ENCODE data around the gene KLHL29. TPM values are rescaled to one million over a fixed set of nuclear protein-coding genes. Genes with fewer than 3 reads are reported as not detected.
A peak's percentile ranks its signal among the peaks of the same experiment; 100 is the strongest.

Gene KLHL29
- total and polyA plus RNA-seq, 2 of the 13 experiments (the other 11 are each of a cell fraction or from before 2014, with no cell fraction given): 0.01 TPM; not detected in 1

DNA sequence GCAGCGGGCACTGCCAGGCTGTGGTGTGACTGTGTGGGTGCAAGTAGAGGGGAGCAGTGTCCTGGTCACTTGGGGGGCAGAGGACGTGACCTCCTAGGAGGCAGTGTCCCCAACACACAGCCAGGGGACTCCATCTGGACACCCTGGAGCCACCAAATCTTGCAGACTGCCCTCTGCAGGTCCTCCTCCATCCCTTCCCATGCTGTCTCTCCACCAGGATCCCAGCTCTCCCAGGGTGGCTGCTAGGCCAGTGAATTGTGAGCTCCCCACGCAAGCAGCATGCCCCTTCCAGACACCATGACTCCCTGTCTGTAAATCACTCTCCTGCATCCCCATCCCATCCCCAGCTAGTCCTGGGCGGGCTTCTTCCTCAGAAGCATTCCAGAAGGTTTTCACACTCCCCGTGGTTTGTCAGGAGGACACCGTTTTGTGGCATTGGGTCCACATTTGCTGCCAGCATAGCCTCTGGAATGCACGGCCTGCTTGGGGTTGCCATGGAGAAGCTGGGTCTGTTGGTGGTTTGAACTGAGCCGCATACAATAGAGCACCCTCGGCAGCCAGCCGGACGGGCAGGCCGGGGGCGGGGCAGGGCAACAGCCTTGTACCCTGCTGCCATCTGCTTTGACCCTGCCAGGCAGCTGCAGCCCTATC is 210.7 kb downstream of the KLHL29 start:
- DNase-seq (ENCODE audit: low spot score): peak; percentile 45
- no peak for FAIRE-seq

GRCh38 chr2:23596316-23596885 is 211.4 kb downstream of the KLHL29 start:
- Histone ChIP-seq H2AFZ (ENCODE audit: low read length) (no peak overlapping the region), H3K36me3 (replicated peaks in 1 of 2; ENCODE audit: control insufficient read depth in 1 of 2, insufficient read depth in 2 of 2, low read length in 2 of 2) (no peaks in the 10 kb centered on the region), H3K27ac (ENCODE audit: extremely low read length, insufficient read depth, low read length) (no peak overlapping the region), H3K4me3 (replicated peaks in 1 of 3; ENCODE audit: insufficient read depth in 1 of 3, low read depth in 2 of 3, low read length in 3 of 3) (no peak overlapping the region), H3K9me3 (ENCODE audit: low read length) (no peaks in the 10 kb centered on the region), H3K27me3 (ENCODE audit: control insufficient read depth in 1 of 2, insufficient read depth in 2 of 2, low read length in 2 of 2) (peaks cover 6 to 66% of the 10 kb centered on the region in 2 experiments; a peak in 4 of 5 replicates), H3K79me2 (ENCODE audit: insufficient read depth, low read length) (no peaks in the 10 kb centered on the region), H3K4me2 (ENCODE audit: low read depth, low read length) (no peak overlapping the region), H4K20me1 (ENCODE audit: insufficient read depth, low read length) (no peaks in the 10 kb centered on the region), H3K4me1 (ENCODE audit: insufficient read depth, low read length) (no peaks in the 10 kb centered on the region), H3K9ac (ENCODE audit: insufficient read depth, low read depth, low read length) (no peak overlapping the region)
- ChIA-PET POLR2A (no interaction called here), CTCF (ENCODE audit: low intra/inter-chr PET ratio, low total read pairs) (no interaction called here)
- DNase-seq (ENCODE audit: low spot score) (no peak), ATAC-seq (no peak), FAIRE-seq (peak; percentile 30)
- intact Hi-C loops (cut with micrococcal nuclease; ENCODE audit: unreplicated experiment) (no loop called here), in situ Hi-C loops (cut with HindIII; ENCODE audit: extremely low pct_ligation_motif_present, low pct_unique_long_range_greater_than_20kb) (no loop called here)
- no TSS peak for BruUV-seq (replicated peaks)
- 54% methylated on average over 15 of the region's 16 CpGs for WGBS (ENCODE audit: low lambda C conversion rate)
- TF ChIP-seq GMEB1 (CRISPR knock-in tag; IDR thresholded peaks at IDR 0.05; ENCODE audit: borderline replicate concordance) (no peak), RARG (CRISPR knock-in tag; IDR thresholded peaks at IDR 0.05; ENCODE audit: low read depth) (no peak), SP1 (IDR thresholded peaks at IDR 0.05) (no peak), SP1 (CRISPR knock-in tag; IDR thresholded peaks at IDR 0.05) (no peak), SIX1 (CRISPR knock-in tag; IDR thresholded peaks at IDR 0.05; ENCODE audit: borderline replicate concordance) (no peak), ZFP90 (CRISPR knock-in tag; IDR thresholded peaks at IDR 0.05; ENCODE audit: borderline replicate concordance) (no peak), KDM1A (CRISPR knock-in tag; IDR thresholded peaks at IDR 0.05) (no peak), ZNF720 (CRISPR knock-in tag; IDR thresholded peaks at IDR 0.05) (no peak), GLI4 (CRISPR knock-in tag; IDR thresholded peaks at IDR 0.05; ENCODE audit: borderline replicate concordance) (no peak), ZNF850 (CRISPR knock-in tag; conservative IDR thresholded peaks at IDR 0.05) (no peak)

More for the DNA sequence above, 210.7 kb downstream of the KLHL29 start:
- ATAC-seq: peak; percentile 58
- 25% methylated on average over 13 of the region's 13 CpGs for WGBS (ENCODE audit: low lambda C conversion rate)
- Histone ChIP-seq H4K20me1 (ENCODE audit: insufficient read depth, low read length) (no peaks in the 10 kb centered on the region), H3K9me3 (ENCODE audit: low read length) (no peaks in the 10 kb centered on the region), H2AFZ (ENCODE audit: low read length) (no peak overlapping the region), H3K4me1 (ENCODE audit: insufficient read depth, low read length) (no peaks in the 10 kb centered on the region), H3K27ac (ENCODE audit: extremely low read length, insufficient read depth, low read length) (no peak overlapping the region), H3K4me2 (ENCODE audit: low read depth, low read length) (no peak overlapping the region), H3K9ac (ENCODE audit: insufficient read depth, low read depth, low read length) (no peak overlapping the region), H3K4me3 (replicated peaks in 1 of 3; ENCODE audit: insufficient read depth in 1 of 3, low read depth in 2 of 3, low read length in 3 of 3) (no peak overlapping the region), H3K79me2 (ENCODE audit: insufficient read depth, low read length) (no peaks in the 10 kb centered on the region), H3K27me3 (ENCODE audit: control insufficient read depth in 1 of 2, insufficient read depth in 2 of 2, low read length in 2 of 2) (peaks cover 7 to 70% of the 10 kb centered on the region in 2 experiments; a peak in 4 of 5 replicates), H3K36me3 (replicated peaks in 1 of 2; ENCODE audit: control insufficient read depth in 1 of 2, insufficient read depth in 2 of 2, low read length in 2 of 2) (no peaks in the 10 kb centered on the region)
- CTCF ChIA-PET (ENCODE audit: low intra/inter-chr PET ratio, low total read pairs): no interaction called here
- in situ Hi-C loops (cut with HindIII; ENCODE audit: extremely low pct_ligation_motif_present, low pct_unique_long_range_greater_than_20kb): no loop called here
- 0 out of 2 replicates have a peak, but pooled peaks have one; percentile 40 for TF ChIP-seq HNRNPL (IDR thresholded peaks at IDR 0.05; ENCODE audit: low read depth, low read length)
- peak; percentile 33; the same call in 1 of the 2 replicates for TF ChIP-seq ZFP91 (CRISPR knock-in tag; IDR thresholded peaks at IDR 0.05; ENCODE audit: borderline replicate concordance)
- TF ChIP-seq NCOA1 (CRISPR knock-in tag; IDR thresholded peaks at IDR 0.05): no peak
- intact Hi-C loops (cut with micrococcal nuclease; ENCODE audit: unreplicated experiment): no loop called here
- BruUV-seq (replicated peaks): no TSS peak
- POLR2A ChIA-PET: no interaction called here

Data from HepG2 (cell line).